GM19328 (cell line): ENCODE data around the gene C1orf198.

Experiments
- ATAC-seq: cut with Tn5 transposase; IDR thresholded peaks from one replicate; pipeline ENCODE4 v1.9.1; 2021; ENCODE audit warnings: mild to moderate bottlenecking, moderate library complexity; ENCODE audit not compliant: unreplicated experiment

The C1orf198 gene

GRCh38 chr1:230790026-230790425 lies 78.3 kb downstream of the C1orf198 start:
- no peak for ATAC-seq

DNA sequence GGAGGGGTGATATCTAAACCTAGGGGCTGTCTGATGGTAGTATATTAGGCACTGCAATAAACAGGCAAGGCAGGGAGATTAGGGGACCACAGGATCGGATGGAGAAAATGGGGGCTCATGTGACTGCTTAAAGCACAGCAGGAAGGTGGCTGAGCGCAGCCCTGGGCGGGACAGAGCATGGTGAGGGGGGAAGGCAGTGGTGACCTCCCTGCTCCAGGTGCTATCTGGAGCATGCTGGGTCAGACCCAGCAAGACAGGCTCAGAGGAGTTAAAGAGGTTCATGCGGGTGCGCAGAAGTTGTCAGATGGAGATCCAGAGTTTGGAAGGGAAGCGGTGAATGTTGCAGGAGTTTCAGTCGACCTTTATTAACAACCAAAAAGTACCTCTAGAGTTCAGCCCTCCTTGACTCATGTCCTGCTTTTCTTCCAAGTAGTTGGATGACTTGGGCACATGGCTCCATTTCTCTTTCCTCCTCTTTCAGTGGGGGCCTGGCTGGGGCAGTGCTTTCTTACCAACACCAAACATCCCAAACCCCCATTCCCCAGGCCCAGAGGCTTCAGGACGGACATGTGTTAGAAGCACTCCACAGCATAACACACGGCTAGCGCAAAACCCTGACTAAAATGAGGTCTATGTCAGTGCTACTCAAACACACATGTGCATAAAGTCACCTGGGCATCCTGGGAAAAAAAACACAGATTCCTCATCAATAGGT lies 79.6 kb downstream of the C1orf198 start:
- ATAC-seq = no peak

DNA sequence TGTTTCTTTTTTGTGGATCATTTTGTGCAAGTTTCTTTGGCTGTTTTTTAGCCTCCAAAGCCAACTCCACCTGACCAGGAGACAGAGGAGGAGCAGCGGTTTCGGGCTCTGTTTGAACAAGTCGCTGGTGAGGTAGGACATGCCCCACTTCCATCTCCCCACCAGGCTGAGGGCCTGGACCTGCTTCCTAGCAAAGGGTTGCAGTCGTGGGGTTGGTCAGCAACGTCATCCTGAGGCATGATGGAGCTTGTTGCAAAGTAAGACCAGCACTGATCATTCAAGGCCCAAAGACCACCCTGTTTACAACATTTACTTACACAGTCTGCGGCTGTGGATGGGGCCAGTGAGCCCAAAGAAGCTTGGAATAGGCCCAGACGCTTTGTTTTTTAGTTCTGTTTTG lies 80.8 kb downstream of the C1orf198 start:
- ATAC-seq = no peak
